GM12878 (cell line): Measurements from ENCODE around the gene KCNH4.

ENCODE experiments used
- BACH1 ChIP-seq: fragments of 450-650 bp; IDR thresholded peaks from 2 replicates; pipeline ENCODE4 v1.6.1; 2017; ENCODE audit warnings: mild to moderate bottlenecking, borderline replicate concordance
- CTCF ChIP-seq, 3 experiments: IDR thresholded peaks in 2 of 3; conservative IDR thresholded peaks in 1 of 3; 2 replicates each; pipeline ENCODE4 v1.5.1; 2011; ENCODE audit warnings: low read depth in 3 of 3, low read length in 3 of 3, mild to moderate bottlenecking in 3 of 3, control low read depth in 2 of 3, moderate library complexity in 2 of 3, inconsistent platforms in 1 of 3, mixed read lengths in 1 of 3; ENCODE audit not compliant: control insufficient read depth in 2 of 3, insufficient read depth in 1 of 3; ENCODE audit errors: extremely low read depth in 1 of 3
- EGR1 ChIP-seq, 2 experiments: IDR thresholded peaks; 1 replicate in 1 of 2; 2 replicates in 1 of 2; pipeline ENCODE4 v1.6.1; 2011 to 2012; ENCODE audit warnings: low read depth in 2 of 2, low read length in 2 of 2, borderline replicate concordance in 1 of 2, mild to moderate bottlenecking in 1 of 2, moderate library complexity in 1 of 2
- ELK1 ChIP-seq: IDR thresholded peaks from 2 replicates; pipeline ENCODE4 v1.6.1; 2012; ENCODE audit warnings: low read depth, low read length, improper control_type of control experiment
- EP300 ChIP-seq, 2 experiments: fragments of 150-350 bp in 1 of 2; IDR thresholded peaks; 2 replicates each; pipeline ENCODE4 v1.6.1; 2011 to 2012; ENCODE audit warnings: low read depth in 2 of 2, low read length in 2 of 2, borderline replicate concordance in 1 of 2, improper control_type of control experiment in 1 of 2, inconsistent platforms in 1 of 2; ENCODE audit not compliant: control insufficient read depth in 1 of 2
- EZH2 ChIP-seq: IDR thresholded peaks from 2 replicates; pipeline ENCODE4 v1.6.1; 2012; ENCODE audit warnings: low read depth, mild to moderate bottlenecking, control low read depth, inconsistent platforms, low read length, borderline replicate concordance; ENCODE audit not compliant: control insufficient read depth
- FOXM1 ChIP-seq: IDR thresholded peaks from 2 replicates; pipeline ENCODE4 v1.6.1; 2012; ENCODE audit warnings: low read depth, mild to moderate bottlenecking, inconsistent platforms, low read length, moderate library complexity
- HDAC6 ChIP-seq: fragments of 200-600 bp; sonication (generic); IDR thresholded peaks from one replicate; pipeline ENCODE4 v1.8.0; 2017; ENCODE audit warnings: antibody characterized with exemption; ENCODE audit not compliant: unreplicated experiment
- NFYB ChIP-seq: IDR thresholded peaks from 2 replicates; pipeline ENCODE4 v1.6.1; 2011; ENCODE audit warnings: low read depth, mild to moderate bottlenecking, low read length, improper control_type of control experiment, moderate library complexity; ENCODE audit not compliant: insufficient read depth
- NRF1 ChIP-seq: conservative IDR thresholded peaks from 2 replicates; pipeline ENCODE4 v1.6.1; 2011; ENCODE audit warnings: mild to moderate bottlenecking, low read depth, low read length, improper control_type of control experiment
- SP1 ChIP-seq: IDR thresholded peaks from one replicate; pipeline ENCODE4 v1.6.1; 2011; ENCODE audit warnings: low read depth, low read length
- TCF3 ChIP-seq: IDR thresholded peaks from 2 replicates; pipeline ENCODE4 v1.6.1; 2012; ENCODE audit warnings: low read depth, mild to moderate bottlenecking, low read length, borderline replicate concordance; ENCODE audit not compliant: insufficient read depth

- TF ChIP-seq CTCF (IDR thresholded peaks at IDR 0.05 in 2 of 3, conservative IDR thresholded peaks at IDR 0.05 in 1 of 3; ENCODE audit: control insufficient read depth in 2 of 3, extremely low read depth in 1 of 3, insufficient read depth in 1 of 3, low read depth in 3 of 3, low read length in 3 of 3) (no peak), EP300 (IDR thresholded peaks at IDR 0.05; ENCODE audit: borderline replicate concordance in 1 of 2, control insufficient read depth in 1 of 2, low read depth in 2 of 2, low read length in 2 of 2) (no peak), BACH1 (no peak), EZH2 (no peak), SP1 (no peak), NFYB (no peak), NRF1 (no peak), FOXM1 (no peak), TCF3 (no peak), EGR1 (IDR thresholded peaks at IDR 0.05; ENCODE audit: borderline replicate concordance in 1 of 2, low read depth in 2 of 2, low read length in 2 of 2) (no peak), ELK1 (no peak), HDAC6 (no peak)
Measured at GRCh38 chr17:42177684-42178083, 3.3 kb downstream of the KCNH4 start.
